GM18505 (cell line): ENCODE results near the gene RDH11.
"Not testable (repeated sequence)": the region's sequence is repeated elsewhere in the genome, so short reads cannot be mapped to it uniquely, and the experiment has no call there.

ENCODE experiments used
- ATAC-seq: cut with Tn5 transposase; IDR thresholded peaks from one replicate; pipeline ENCODE4 v1.9.1; 2021; ENCODE audit not compliant: unreplicated experiment
- POLR2A ChIP-seq: IDR thresholded peaks from 4 replicates; pipeline ENCODE4 v1.6.1; 2011; ENCODE audit warnings: borderline replicate concordance; ENCODE audit not compliant: insufficient read depth, insufficient read length; ENCODE audit errors: extremely low read depth

RDH11 gene

GRCh38 chr14:67718265-67718664, 22.7 kb upstream of the RDH11 start:
- no peak for ATAC-seq
- no peak for TF ChIP-seq POLR2A

GRCh38 chr14:67717048-67717447, 21.5 kb upstream of the RDH11 start:
- no peak for ATAC-seq
- no peak for TF ChIP-seq POLR2A

- no peak for TF ChIP-seq POLR2A
- no peak for ATAC-seq
Measured at GRCh38 chr14:67710209-67710608, 14.6 kb upstream of the RDH11 start.

- not testable (repeated sequence) for ATAC-seq
Measured at GRCh38 chr14:67709796-67710195, 14.2 kb upstream of the RDH11 start.

GRCh38 chr14:67709346-67709745, 13.8 kb upstream of the RDH11 start:
- ATAC-seq: not testable (repeated sequence)

- no peak for TF ChIP-seq POLR2A
- ATAC-seq: no peak
Measured at GRCh38 chr14:67705211-67705610, 9.6 kb upstream of the RDH11 start.

- no peak for ATAC-seq
- TF ChIP-seq POLR2A: no peak
Measured at GRCh38 chr14:67704484-67705089, 9.0 kb upstream of the RDH11 start.

GRCh38 chr14:67703997-67704396, 8.4 kb upstream of the RDH11 start:
- no peak for ATAC-seq
- TF ChIP-seq POLR2A: no peak

- not testable (repeated sequence) for ATAC-seq
Measured at GRCh38 chr14:67701492-67701891, 5.9 kb upstream of the RDH11 start, which contains the start of gene RDH12. Gene RDH12, plus strand, starts transcription at chr14:67701886. Its CDS starts 20,757 bp downstream, at chr14:67722643.

- no peak for ATAC-seq
- no peak for TF ChIP-seq POLR2A
Measured at GRCh38 chr14:67698179-67698578, 2.6 kb upstream of the RDH11 start.

- no peak for ATAC-seq
- no peak for TF ChIP-seq POLR2A
Measured at GRCh38 chr14:67697006-67697405, 1.4 kb upstream of the RDH11 start.

- peak; percentile 73 for ATAC-seq
- TF ChIP-seq POLR2A: peak; percentile 75
Measured at GRCh38 chr14:67694791-67695393, 672 bp downstream of the RDH11 start.

GRCh38 chr14:67690011-67690410, 5.6 kb downstream of the RDH11 start:
- ATAC-seq: no peak
- no peak for TF ChIP-seq POLR2A

GRCh38 chr14:67683842-67684241, 11.7 kb downstream of the RDH11 start:
- no peak for ATAC-seq
- no peak for TF ChIP-seq POLR2A

GRCh38 chr14:67680941-67681340, 14.6 kb downstream of the RDH11 start:
- ATAC-seq: no peak
- TF ChIP-seq POLR2A: no peak
